Measurements from ENCODE around the gene PRSS36. TPM values are rescaled to one million over a fixed set of nuclear protein-coding genes. Genes with fewer than 3 reads are reported as not detected.

The PRSS36 gene
- total and polyA plus RNA-seq, 9 of the 15 experiments (the other 6 are each of a cell fraction or from before 2014, with no cell fraction given): 0.09 to 1.2 (median 0.54) TPM; not detected in 2

DNA sequence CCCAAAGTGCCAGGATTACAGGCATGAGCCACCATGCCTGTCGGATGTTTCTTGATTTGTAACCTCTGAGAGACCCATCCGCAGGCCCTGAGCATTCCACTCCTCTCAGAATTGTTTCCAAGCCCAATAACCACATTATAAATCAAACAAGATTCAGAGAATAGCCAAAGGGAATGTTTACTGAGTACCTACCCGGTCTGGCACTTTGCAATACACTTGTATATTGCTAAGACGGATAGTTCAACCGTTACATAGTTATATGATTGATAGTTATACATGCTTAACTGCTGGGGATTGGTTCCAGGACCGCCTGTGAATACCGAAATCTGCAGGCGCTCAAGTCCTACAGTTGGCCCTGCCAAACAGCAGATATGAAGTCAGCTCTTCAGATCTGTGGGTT, 35.4 kb downstream of the PRSS36 start (continued):
- TF ChIP-seq, protein P1, sequence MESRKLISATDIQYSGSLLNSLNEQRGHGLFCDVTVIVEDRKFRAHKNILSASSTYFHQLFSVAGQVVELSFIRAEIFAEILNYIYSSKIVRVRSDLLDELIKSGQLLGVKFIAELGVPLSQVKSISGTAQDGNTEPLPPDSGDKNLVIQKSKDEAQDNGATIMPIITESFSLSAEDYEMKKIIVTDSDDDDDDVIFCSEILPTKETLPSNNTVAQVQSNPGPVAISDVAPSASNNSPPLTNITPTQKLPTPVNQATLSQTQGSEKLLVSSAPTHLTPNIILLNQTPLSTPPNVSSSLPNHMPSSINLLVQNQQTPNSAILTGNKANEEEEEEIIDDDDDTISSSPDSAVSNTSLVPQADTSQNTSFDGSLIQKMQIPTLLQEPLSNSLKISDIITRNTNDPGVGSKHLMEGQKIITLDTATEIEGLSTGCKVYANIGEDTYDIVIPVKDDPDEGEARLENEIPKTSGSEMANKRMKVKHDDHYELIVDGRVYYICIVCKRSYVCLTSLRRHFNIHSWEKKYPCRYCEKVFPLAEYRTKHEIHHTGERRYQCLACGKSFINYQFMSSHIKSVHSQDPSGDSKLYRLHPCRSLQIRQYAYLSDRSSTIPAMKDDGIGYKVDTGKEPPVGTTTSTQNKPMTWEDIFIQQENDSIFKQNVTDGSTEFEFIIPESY (CRISPR knock-in tag; IDR thresholded peaks at IDR 0.05): no peak

DNA sequence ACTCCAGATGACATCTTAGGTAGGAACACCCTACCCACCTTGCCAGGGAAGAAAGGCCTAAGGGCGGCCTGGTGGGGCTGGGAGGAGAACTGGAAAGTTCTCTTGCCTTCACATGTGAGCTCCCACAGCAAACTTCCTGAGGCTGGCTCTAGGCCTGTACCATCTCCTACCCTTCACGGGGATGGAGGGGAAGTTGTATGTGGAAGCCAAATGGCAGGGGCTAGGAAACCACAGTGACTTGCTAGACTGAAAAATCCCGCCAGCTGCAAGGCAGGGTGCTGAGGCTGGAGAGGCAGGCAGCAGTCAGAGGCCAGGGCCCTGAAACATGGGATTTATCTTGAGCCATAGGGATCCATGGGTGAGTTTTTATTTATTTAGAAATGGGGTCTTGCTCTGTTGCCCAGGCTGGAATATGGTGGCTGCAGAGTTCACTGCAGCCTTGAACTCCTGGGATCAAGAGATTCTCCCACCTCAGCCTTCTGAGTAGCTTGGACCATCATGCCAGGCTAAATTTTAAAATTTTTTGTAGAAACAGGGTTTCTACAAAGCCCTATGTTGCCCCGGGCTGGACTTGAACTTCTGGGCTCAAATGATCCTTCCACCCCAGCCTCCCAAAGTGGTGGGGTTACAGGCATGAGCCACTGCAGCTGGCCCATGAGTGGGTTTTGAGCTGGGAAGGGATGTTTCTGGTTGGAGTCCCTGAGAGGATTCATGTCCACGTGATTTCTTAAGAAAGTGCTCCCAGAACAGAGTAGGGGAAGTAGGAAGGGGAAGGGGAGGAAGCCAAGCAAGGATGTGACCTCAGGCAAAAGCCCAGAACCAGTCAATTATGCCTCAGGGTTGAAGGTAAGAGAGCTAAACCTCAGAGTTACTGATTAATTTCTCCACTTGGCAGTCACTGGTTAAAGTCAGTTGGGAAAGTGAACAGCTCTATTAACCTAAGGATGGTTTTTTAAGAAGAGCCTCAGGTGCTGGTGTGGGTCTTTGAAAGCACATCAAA, 36.4 kb downstream of the PRSS36 start:
- no TSS peak for BruUV-seq (replicated peaks)
- ChIA-PET CTCF (ENCODE audit: low intra/inter-chr PET ratio) (no interaction called here), POLR2A (interaction anchor here (1.0 to 1.1 kb wide), 4 partner anchors 12 to 128 kb away, joined by 3 to 5 read pairs (median 4); partner anchors contain the start of gene HSD3B7)
- H3K36me3 ChIP-seq (ENCODE audit: control insufficient read depth, insufficient read depth, low read length): peaks cover 52% of the 10 kb centered on the region; the same call in 2 of the 3 replicates
- no peak overlapping the region for H3K4me2 ChIP-seq (ENCODE audit: insufficient read depth, low read length)
- H3K4me3 ChIP-seq: no peak overlapping the region
- TF ChIP-seq POLR2A (conservative IDR thresholded peaks at IDR 0.05) (peak; percentile 3; the same call in 1 of the 2 replicates), TCF7L2 (IDR thresholded peaks at IDR 0.05; ENCODE audit: low read depth, low read length) (peak; percentile 30; the same call in 1 of the 2 replicates), RBM25 (IDR thresholded peaks at IDR 0.05; ENCODE audit: low read depth, low read length, severe bottlenecking) (peak; percentile 8), NFE2 (IDR thresholded peaks at IDR 0.05; ENCODE audit: low read depth) (0 out of 2 replicates have a peak, but pooled peaks have one; percentile 28), ZNF121 (CRISPR knock-in tag; conservative IDR thresholded peaks at IDR 0.05) (peak; percentile 28; the same call in 1 of the 2 replicates), POLR2B (IDR thresholded peaks at IDR 0.05; ENCODE audit: low read depth, partially characterized antibody) (no peak), STAG1 (CRISPR knock-in tag; IDR thresholded peaks at IDR 0.05; ENCODE audit: borderline replicate concordance) (no peak)
- TF ChIP-seq, protein P1 (CRISPR knock-in tag; IDR thresholded peaks at IDR 0.05): 0 out of 2 replicates have a peak, but pooled peaks have one; percentile 38
- TF ChIP-seq, protein P2, sequence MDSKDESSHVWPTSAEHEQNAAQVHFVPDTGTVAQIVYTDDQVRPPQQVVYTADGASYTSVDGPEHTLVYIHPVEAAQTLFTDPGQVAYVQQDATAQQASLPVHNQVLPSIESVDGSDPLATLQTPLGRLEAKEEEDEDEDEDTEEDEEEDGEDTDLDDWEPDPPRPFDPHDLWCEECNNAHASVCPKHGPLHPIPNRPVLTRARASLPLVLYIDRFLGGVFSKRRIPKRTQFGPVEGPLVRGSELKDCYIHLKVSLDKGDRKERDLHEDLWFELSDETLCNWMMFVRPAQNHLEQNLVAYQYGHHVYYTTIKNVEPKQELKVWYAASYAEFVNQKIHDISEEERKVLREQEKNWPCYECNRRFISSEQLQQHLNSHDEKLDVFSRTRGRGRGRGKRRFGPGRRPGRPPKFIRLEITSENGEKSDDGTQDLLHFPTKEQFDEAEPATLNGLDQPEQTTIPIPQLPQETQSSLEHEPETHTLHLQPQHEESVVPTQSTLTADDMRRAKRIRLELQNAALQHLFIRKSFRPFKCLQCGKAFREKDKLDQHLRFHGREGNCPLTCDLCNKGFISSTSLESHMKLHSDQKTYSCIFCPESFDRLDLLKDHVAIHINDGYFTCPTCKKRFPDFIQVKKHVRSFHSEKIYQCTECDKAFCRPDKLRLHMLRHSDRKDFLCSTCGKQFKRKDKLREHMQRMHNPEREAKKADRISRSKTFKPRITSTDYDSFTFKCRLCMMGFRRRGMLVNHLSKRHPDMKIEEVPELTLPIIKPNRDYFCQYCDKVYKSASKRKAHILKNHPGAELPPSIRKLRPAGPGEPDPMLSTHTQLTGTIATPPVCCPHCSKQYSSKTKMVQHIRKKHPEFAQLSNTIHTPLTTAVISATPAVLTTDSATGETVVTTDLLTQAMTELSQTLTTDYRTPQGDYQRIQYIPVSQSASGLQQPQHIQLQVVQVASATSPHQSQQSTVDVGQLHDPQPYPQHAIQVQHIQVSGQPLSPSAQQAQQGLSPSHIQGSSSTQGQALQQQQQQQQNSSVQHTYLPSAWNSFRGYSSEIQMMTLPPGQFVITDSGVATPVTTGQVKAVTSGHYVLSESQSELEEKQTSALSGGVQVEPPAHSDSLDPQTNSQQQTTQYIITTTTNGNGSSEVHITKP (IDR thresholded peaks at IDR 0.05; ENCODE audit: partially characterized antibody): peak; percentile 88
- ATAC-seq (no peak), FAIRE-seq (peak; percentile 52), DNase-seq (ENCODE audit: extremely low read depth in 1 of 4, low spot score in 3 of 4) (no peak)
- no peak overlapping the region for H2AFZ ChIP-seq (ENCODE audit: low read depth, low read length)
- in situ Hi-C loops (cut with MboI): no loop called here
- no peaks in the 10 kb centered on the region for H3K9me1 ChIP-seq (ENCODE audit: control insufficient read depth, insufficient read depth, low read length)
- H3K9me3 ChIP-seq (replicated peaks; ENCODE audit: control insufficient read depth, insufficient read depth, low read depth, low read length): no peaks in the 10 kb centered on the region
- H3K79me2 ChIP-seq (ENCODE audit: control insufficient read depth, insufficient read depth, low read length): peaks cover 31% of the 10 kb centered on the region
- H3K9ac ChIP-seq (ENCODE audit: insufficient read depth in 1 of 2, low read depth in 2 of 2, low read length in 2 of 2): peak overlapping the region in 1 of 2 experiments; percentile 6; a peak in 1 of 4 replicates
- peaks cover 0 to 38% of the 10 kb centered on the region in 2 experiments; a peak in 3 of 5 replicates for H3K4me1 ChIP-seq (replicated peaks in 1 of 2; ENCODE audit: control insufficient read depth in 2 of 2, insufficient read depth in 2 of 2, low read length in 2 of 2)
- peak overlapping the region; percentile 1; the same call in 1 of the 3 replicates for H3K27ac ChIP-seq (ENCODE audit: extremely low read depth, low read depth, low read length)
- H3K27me3 ChIP-seq (ENCODE audit: control insufficient read depth in 2 of 2, insufficient read depth in 2 of 2, low read length in 2 of 2): no peaks in the 10 kb centered on the region
- intact Hi-C loops (cut with micrococcal nuclease): no loop called here
- WGBS (ENCODE audit: insufficient coverage, low coverage, missing lambda C conversion rate): 66% methylated on average over 5 of the region's 5 CpGs
- peaks cover 5% of the 10 kb centered on the region for H4K20me1 ChIP-seq (replicated peaks; ENCODE audit: control insufficient read depth, insufficient read depth, low read length)

Measured in K562 (cell line).